HUES6 (cell line): ENCODE data around the gene PSD4.

Source experiments
- H3K27ac ChIP-seq: 2 replicates; pipeline ENCODE4 v1.7.0; 2013; ENCODE audit warnings: low read depth, mild to moderate bottlenecking, low read length, inconsistent platforms
- H3K27me3 ChIP-seq: 2 replicates; pipeline ENCODE4 v1.6.1; 2013; ENCODE audit warnings: low read length; ENCODE audit not compliant: control insufficient read depth, insufficient read depth
- H3K36me3 ChIP-seq: 2 replicates; pipeline ENCODE4 v1.6.1; 2013; ENCODE audit warnings: low read length; ENCODE audit not compliant: control insufficient read depth, insufficient read depth
- H3K4me1 ChIP-seq: 2 replicates; pipeline ENCODE4 v1.6.1; 2013; ENCODE audit warnings: low read length; ENCODE audit not compliant: control insufficient read depth, insufficient read depth
- H3K4me3 ChIP-seq: 2 replicates; pipeline ENCODE4 v1.5.1; 2013; ENCODE audit warnings: low read depth, low read length
- H3K9ac ChIP-seq: one replicate; pipeline ENCODE4 v1.6.1; 2013; ENCODE audit warnings: mild to moderate bottlenecking, low read length
- H3K9me3 ChIP-seq: 2 replicates; pipeline ENCODE4 v1.6.1; 2013; ENCODE audit warnings: low read depth, low read length; ENCODE audit not compliant: control insufficient read depth, insufficient read depth

Gene PSD4

DNA sequence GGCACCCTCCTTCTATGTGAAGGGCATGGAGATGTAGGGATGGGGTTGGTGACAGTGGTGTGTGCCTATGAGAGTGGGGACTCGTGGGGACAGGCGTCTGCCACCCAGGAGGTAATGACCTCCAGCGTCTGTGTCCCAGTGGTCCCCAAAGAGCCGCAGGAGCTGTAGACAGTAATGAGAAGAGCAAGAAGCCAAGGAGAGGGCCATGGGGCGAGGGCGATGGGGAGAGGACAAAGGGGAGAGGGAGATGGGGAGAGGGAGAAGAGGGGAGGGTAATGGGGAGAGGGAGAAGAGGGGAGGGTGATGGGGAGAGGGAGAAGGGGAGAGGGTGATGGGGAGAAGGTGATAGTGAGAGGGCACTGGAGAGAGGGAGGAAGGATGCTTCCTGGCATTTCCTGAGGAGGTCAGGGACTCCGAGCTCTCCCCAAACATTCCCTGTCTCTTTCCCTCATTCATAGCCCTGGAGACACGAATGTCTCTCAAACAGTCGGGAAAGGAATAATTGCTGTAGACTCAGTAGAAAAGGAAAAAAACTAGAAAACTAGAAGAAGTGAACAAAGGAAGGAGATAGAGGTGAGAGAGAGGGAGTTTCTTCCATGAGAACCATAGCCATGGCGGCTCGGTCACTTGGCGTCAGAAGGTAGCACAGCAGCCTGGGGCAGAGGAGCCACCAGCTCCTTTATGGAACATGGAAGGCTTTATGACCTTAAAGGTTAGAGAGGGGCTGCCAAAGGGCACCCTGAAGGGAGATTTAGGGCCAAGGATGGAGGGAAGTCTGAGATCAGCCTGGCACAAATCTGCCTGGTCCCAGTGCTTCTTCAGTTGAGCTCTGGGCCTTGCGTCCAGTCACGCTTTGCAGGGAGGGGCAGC lies 39.5 kb downstream of the PSD4 start:
- Histone ChIP-seq H3K4me3 (no peak overlapping the region), H3K9me3 (no peaks in the 10 kb centered on the region), H3K9ac (no peak overlapping the region), H3K27ac (no peak overlapping the region), H3K36me3 (no peaks in the 10 kb centered on the region), H3K4me1 (peaks cover 36% of the 10 kb centered on the region; the same call in 1 of the 2 replicates), H3K27me3 (no peaks in the 10 kb centered on the region)

DNA sequence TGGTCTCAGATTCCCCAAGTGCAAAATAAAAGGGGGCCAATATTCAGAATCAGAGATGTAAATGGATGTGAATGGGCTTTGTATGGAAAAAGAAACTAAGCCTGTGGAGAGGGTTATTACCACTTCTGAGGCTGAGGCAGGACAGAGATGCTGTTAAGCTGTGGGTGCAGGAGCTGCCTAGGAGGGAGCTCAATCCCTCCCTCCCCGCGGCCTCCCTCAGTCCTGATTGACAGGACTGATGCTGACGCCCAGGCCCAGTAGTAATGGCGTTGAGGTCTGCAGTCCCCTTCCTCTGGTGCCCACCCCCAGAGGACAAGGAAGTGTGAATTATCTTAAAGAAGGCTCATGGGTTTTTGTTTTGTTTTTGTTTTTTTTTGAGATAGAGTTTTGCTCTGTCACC lies 40.4 kb downstream of the PSD4 start:
- no peak overlapping the region for H3K4me3 ChIP-seq
- H3K27ac ChIP-seq: no peak overlapping the region
- H3K9me3 ChIP-seq: no peaks in the 10 kb centered on the region
- peaks cover 36% of the 10 kb centered on the region; the same call in 1 of the 2 replicates for H3K4me1 ChIP-seq
- H3K27me3 ChIP-seq: no peaks in the 10 kb centered on the region
- no peaks in the 10 kb centered on the region for H3K36me3 ChIP-seq
- no peak overlapping the region for H3K9ac ChIP-seq

DNA sequence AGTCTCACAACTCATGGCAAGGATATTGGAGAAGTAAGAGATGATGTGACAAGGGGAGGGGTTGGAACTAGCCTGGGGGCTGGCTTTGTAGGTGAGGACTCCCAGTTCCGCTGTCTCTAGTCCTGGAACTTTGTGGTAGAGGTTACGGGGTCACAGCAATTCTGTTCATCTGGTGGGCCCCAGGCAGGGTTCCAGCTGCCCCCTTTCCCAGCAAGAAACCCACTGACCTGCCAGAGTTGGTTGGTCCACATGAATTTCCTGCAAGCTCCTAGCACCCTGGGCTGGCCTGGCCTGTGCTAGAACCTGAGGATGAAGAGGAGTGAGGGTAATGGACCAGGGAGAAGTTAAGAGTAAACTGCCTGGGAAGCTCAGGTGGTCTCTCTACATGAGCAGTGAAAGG lies 41.3 kb downstream of the PSD4 start:
- Histone ChIP-seq H3K27ac (no peak overlapping the region), H3K9ac (no peak overlapping the region), H3K4me1 (peaks cover 41% of the 10 kb centered on the region; the same call in 1 of the 2 replicates)

DNA sequence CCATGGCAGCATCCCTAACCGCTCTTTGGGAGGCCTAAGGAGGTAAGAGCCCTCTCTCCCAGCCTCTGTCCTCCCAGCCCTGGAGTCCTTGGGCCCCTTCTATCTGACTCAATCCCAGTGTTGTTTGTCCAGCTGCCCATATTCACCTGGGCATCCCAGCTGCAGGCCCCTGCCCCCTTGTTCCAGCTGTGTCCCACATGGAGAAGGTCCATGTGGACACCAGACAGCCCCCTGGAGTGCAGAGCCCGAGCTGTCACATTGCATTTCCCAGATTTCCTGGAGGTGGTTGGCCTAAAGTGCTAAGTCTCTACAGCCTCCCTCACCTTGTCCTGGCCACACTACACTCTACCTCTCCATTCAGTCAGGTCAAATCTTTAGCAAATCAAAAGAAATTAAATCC lies 42.5 kb downstream of the PSD4 start:
- Histone ChIP-seq H3K4me3 (no peak overlapping the region), H3K9ac (no peak overlapping the region), H3K9me3 (no peaks in the 10 kb centered on the region), H3K27ac (no peak overlapping the region), H3K27me3 (no peaks in the 10 kb centered on the region), H3K36me3 (no peaks in the 10 kb centered on the region), H3K4me1 (peaks cover 41% of the 10 kb centered on the region)

More for the DNA sequence above, 41.3 kb downstream of the PSD4 start:
- H3K4me3 ChIP-seq: no peak overlapping the region
- H3K36me3 ChIP-seq: no peaks in the 10 kb centered on the region
- no peaks in the 10 kb centered on the region for H3K27me3 ChIP-seq
- H3K9me3 ChIP-seq: no peaks in the 10 kb centered on the region

DNA sequence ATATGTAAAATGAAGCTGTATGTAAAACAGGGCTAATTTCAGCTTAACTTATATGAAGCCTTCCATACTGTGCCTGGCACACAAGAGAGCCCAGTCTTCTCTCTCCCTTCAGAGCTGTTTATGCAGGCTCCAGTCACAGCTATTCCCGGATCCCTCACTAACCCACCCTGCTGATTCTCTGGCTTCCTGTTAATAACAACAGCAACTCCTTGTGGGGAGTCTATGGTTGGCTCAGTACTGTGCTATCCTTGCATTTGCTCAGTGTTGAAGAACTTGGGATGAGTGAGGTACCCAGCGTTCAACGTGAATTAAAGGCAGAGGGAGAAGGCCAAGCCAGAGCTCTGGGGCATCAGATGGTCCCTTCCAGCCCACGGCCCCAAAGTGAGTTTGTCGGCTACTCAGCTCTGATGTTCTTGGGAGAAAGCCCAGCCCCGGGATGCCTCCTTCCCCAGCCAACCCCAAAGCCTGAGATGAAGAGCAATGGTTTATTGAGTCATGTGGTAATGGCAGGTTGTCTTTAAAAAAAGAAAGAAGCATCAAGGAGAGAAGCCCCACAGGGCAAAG lies 43.2 kb downstream of the PSD4 start:
- Histone ChIP-seq H3K27ac (no peak overlapping the region), H3K4me1 (peaks cover 37% of the 10 kb centered on the region), H3K4me3 (no peak overlapping the region), H3K36me3 (no peaks in the 10 kb centered on the region), H3K9ac (no peak overlapping the region), H3K27me3 (no peaks in the 10 kb centered on the region), H3K9me3 (no peaks in the 10 kb centered on the region)

- Histone ChIP-seq H3K9ac (no peak overlapping the region), H3K27ac (no peak overlapping the region), H3K9me3 (no peaks in the 10 kb centered on the region), H3K36me3 (no peaks in the 10 kb centered on the region), H3K27me3 (no peaks in the 10 kb centered on the region), H3K4me1 (peaks cover 33% of the 10 kb centered on the region), H3K4me3 (no peak overlapping the region)
Measured at GRCh38 chr2:113217455-113218282, 43.9 kb downstream of the PSD4 start.

DNA sequence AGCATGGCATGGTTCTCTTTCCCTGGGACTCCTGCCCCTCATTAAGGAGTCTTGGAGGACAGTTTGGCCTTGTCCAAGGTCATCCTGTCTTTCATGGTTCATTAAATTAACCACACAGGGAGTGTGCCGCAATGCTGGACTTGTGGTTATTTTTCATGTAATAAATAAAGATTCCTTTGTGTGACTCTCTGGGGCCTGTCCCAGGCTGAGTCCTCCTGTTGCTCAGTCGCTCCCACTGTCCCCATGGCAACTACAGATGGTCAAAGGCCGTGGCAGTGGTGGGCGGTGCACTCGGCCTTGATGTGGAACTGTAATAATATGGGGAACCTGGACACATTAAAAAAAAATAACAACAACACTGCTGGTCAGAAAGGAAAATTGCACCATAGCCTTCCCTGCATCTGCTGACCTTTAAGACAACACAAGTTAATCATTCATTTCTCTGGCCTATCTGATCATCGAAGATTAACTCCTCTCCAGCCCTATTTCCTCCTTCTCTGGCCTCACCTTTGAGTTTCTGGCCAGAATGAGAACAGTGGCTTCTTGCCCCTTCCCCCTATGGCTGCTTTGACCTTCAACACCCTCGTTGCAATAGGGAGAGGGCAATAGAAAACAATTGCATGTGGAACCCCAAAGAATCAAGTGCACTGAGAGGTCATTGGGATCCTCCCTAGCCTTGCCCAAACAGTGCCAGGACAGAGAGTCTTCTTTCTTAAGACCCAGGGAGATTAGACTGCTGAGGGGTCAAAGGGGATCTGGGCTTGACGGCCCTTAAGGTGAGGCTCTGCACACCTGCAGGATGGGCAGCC lies 44.7 kb downstream of the PSD4 start:
- Histone ChIP-seq H3K4me1 (peaks cover 29% of the 10 kb centered on the region), H3K36me3 (no peaks in the 10 kb centered on the region), H3K27ac (no peak overlapping the region), H3K9ac (no peak overlapping the region), H3K27me3 (no peaks in the 10 kb centered on the region), H3K4me3 (no peak overlapping the region), H3K9me3 (no peaks in the 10 kb centered on the region)

DNA sequence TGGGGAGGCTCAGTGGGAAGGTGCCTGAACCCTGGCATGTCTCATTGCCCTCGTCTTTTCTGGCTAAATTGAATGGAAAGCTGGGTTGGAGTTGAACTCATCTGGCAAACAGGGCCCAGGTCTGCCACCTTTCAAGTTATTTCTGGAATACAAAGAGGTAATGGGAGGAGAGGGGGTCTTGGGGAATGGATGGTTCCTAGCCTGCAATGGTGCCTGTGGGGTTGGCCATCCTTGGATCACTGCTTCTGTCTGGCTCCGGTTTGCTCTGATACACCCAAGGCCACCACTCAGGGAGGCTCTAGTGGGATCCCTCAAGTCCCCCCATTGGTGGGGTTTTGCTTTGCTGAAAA lies 45.3 kb downstream of the PSD4 start:
- H3K4me3 ChIP-seq: no peak overlapping the region
- H3K27me3 ChIP-seq: no peaks in the 10 kb centered on the region
- no peak overlapping the region for H3K9ac ChIP-seq
- H3K36me3 ChIP-seq: no peaks in the 10 kb centered on the region
- peaks cover 27% of the 10 kb centered on the region for H3K4me1 ChIP-seq
- H3K9me3 ChIP-seq: no peaks in the 10 kb centered on the region
- H3K27ac ChIP-seq: no peak overlapping the region

GRCh38 chr2:113219525-113219888 lies 45.7 kb downstream of the PSD4 start:
- H3K27me3 ChIP-seq: no peaks in the 10 kb centered on the region
- no peak overlapping the region for H3K4me3 ChIP-seq
- peaks cover 25% of the 10 kb centered on the region for H3K4me1 ChIP-seq
- H3K27ac ChIP-seq: no peak overlapping the region
- H3K9ac ChIP-seq: no peak overlapping the region
- no peaks in the 10 kb centered on the region for H3K36me3 ChIP-seq
- no peaks in the 10 kb centered on the region for H3K9me3 ChIP-seq

GRCh38 chr2:113219889-113220641 lies 46.3 kb downstream of the PSD4 start:
- peaks cover 25% of the 10 kb centered on the region for H3K4me1 ChIP-seq
- no peak overlapping the region for H3K4me3 ChIP-seq
- H3K9ac ChIP-seq: no peak overlapping the region
- no peaks in the 10 kb centered on the region for H3K36me3 ChIP-seq
- H3K9me3 ChIP-seq: no peaks in the 10 kb centered on the region
- no peak overlapping the region for H3K27ac ChIP-seq
- no peaks in the 10 kb centered on the region for H3K27me3 ChIP-seq
